ENCODE measurements around the gene PLD5.

Gene PLD5

DNA sequence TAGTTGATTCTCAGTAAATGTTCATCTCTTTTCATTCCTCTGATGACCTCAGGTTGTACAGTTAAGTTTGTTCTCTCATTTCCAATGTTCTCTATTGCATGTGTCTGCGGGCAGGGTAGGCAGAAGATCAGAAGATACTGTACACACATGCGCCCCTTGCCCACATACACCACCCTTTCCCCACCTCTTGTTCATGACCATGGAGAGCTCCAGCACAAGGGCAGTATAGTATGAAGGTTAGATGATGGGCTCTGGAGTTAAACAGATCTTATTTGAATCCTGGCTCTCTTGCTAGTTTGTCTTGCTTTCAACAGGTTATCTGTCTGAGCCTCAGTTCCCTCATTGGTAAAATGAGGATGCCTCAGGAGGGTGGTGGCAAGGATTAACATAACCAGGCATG, 17.8 kb upstream of the PLD5 start:
- no peaks in the 10 kb centered on the region for H3K27me3 ChIP-seq (ENCODE audit: control insufficient read depth in 2 of 2, insufficient read depth in 2 of 2, low read length in 2 of 2)
- H3K27ac ChIP-seq (ENCODE audit: low read depth in 2 of 2, low read length in 2 of 2) = no peak overlapping the region
- H3K4me1 ChIP-seq (ENCODE audit: control insufficient read depth in 2 of 2, insufficient read depth in 2 of 2, low read length in 2 of 2) = no peaks in the 10 kb centered on the region
- H3K36me3 ChIP-seq (ENCODE audit: control insufficient read depth in 2 of 2, insufficient read depth in 2 of 2, low read length in 2 of 2) = no peaks in the 10 kb centered on the region
- H3K9me3 ChIP-seq (ENCODE audit: control insufficient read depth in 2 of 2, low read length in 2 of 2) = no peaks in the 10 kb centered on the region
- H3K9ac ChIP-seq (ENCODE audit: low read depth in 1 of 2, low read length in 2 of 2) = no peak overlapping the region
- H3K4me3 ChIP-seq (ENCODE audit: low read length in 2 of 2) = no peak overlapping the region

DNA sequence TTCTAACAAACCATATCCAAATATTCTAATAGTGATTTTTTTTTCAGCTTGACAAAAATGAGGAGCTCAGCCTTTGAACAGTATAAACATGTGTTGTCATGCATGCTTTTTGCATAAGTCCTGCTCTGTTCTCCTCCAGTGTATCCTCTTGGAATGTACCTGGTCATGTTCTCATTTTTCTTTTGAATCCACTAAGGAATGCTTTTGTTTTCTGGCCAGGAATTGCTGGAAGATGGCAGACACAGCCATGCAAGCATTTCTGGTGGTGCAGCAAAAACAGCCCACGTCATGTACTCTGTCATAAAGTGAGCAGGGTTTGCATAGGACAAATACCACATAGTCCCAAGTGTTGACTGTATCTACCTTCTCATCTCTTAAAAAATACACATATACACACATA, 11.5 kb upstream of the PLD5 start:
- no peak overlapping the region for H3K4me3 ChIP-seq (ENCODE audit: low read length in 2 of 2)
- no peaks in the 10 kb centered on the region for H3K27me3 ChIP-seq (ENCODE audit: control insufficient read depth in 2 of 2, insufficient read depth in 2 of 2, low read length in 2 of 2)
- no peak overlapping the region for H3K9ac ChIP-seq (ENCODE audit: low read depth in 1 of 2, low read length in 2 of 2)
- H3K36me3 ChIP-seq (ENCODE audit: control insufficient read depth in 2 of 2, insufficient read depth in 2 of 2, low read length in 2 of 2) = no peaks in the 10 kb centered on the region
- no peak overlapping the region for H3K27ac ChIP-seq (ENCODE audit: low read depth in 2 of 2, low read length in 2 of 2)
- no peaks in the 10 kb centered on the region for H3K4me1 ChIP-seq (ENCODE audit: control insufficient read depth in 2 of 2, insufficient read depth in 2 of 2, low read length in 2 of 2)
- H3K9me3 ChIP-seq (ENCODE audit: control insufficient read depth in 2 of 2, low read length in 2 of 2) = no peaks in the 10 kb centered on the region

DNA sequence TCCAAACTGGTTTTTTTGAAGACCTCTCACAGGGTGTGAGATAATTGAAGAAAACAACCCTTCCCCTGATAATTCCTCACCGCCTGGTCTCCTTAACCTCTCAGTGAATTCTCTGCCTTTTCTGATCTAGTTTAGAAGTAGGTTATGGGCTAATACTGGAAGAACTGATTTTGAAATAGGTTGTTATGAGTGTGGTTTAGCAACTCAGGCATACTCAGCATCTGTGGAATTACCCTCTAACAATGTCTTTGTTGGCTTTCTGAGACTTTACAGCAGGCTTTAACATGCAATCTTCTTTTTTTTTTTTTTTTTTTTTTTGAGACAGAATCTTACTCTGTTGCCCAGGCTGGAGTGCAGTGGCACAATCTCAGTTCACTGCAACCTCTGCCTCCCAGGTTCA, 10.3 kb upstream of the PLD5 start:
- no peaks in the 10 kb centered on the region for H3K36me3 ChIP-seq (ENCODE audit: control insufficient read depth in 2 of 2, insufficient read depth in 2 of 2, low read length in 2 of 2)
- H3K4me1 ChIP-seq (ENCODE audit: control insufficient read depth in 2 of 2, insufficient read depth in 2 of 2, low read length in 2 of 2) = no peaks in the 10 kb centered on the region
- H3K27ac ChIP-seq (ENCODE audit: low read depth in 2 of 2, low read length in 2 of 2) = no peak overlapping the region
- H3K27me3 ChIP-seq (ENCODE audit: control insufficient read depth in 2 of 2, insufficient read depth in 2 of 2, low read length in 2 of 2) = no peaks in the 10 kb centered on the region
- no peak overlapping the region for H3K4me3 ChIP-seq (ENCODE audit: low read length in 2 of 2)
- no peaks in the 10 kb centered on the region for H3K9me3 ChIP-seq (ENCODE audit: control insufficient read depth in 2 of 2, low read length in 2 of 2)
- no peak overlapping the region for H3K9ac ChIP-seq (ENCODE audit: low read depth in 1 of 2, low read length in 2 of 2)

DNA sequence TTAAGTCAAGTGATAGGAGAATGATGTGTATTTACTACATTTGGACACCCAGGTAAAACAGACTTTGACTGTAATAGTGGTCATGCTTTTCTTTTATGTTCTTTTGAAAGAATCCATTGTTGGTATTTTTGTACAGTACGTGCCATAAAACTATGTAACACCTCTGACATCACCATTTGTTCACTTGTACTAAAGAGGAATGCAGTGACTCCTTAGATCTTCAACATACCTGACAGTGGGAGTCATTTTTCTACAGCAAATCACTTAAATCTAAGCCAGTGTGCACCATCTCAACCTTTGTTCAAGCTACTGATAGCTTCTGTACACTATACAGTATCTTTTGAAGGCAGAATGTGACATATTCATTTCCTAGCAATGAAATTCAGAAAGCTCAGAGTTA, 6.3 kb upstream of the PLD5 start:
- Histone ChIP-seq H3K9ac (ENCODE audit: low read depth in 1 of 2, low read length in 2 of 2) (no peak overlapping the region), H3K9me3 (ENCODE audit: control insufficient read depth in 2 of 2, low read length in 2 of 2) (no peaks in the 10 kb centered on the region), H3K27ac (ENCODE audit: low read depth in 2 of 2, low read length in 2 of 2) (no peak overlapping the region), H3K4me1 (ENCODE audit: control insufficient read depth in 2 of 2, insufficient read depth in 2 of 2, low read length in 2 of 2) (no peaks in the 10 kb centered on the region), H3K36me3 (ENCODE audit: control insufficient read depth in 2 of 2, insufficient read depth in 2 of 2, low read length in 2 of 2) (no peaks in the 10 kb centered on the region), H3K27me3 (ENCODE audit: control insufficient read depth in 2 of 2, insufficient read depth in 2 of 2, low read length in 2 of 2) (peaks cover 0 to 4% of the 10 kb centered on the region in 2 donors), H3K4me3 (ENCODE audit: low read length in 2 of 2) (no peak overlapping the region)

DNA sequence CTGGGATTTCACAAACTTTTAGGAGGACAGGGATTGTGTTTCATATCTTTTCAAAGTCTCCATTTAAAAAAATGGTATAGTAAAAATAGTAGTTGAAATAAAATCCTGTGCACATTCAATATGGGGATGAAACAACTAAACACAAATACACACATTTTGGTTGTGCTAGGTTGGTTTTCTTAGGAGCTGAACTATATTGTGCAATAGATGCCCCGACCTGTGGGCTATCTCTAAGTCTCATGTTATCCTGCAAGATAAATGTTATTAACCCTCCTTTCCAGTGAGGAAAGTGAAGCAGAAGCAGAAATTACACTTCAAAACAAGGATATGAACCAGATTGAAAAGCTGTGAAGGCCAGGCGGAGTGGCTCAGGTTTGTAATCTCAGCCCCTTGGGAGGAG, 1.3 kb upstream of the PLD5 start:
- H3K4me1 ChIP-seq (ENCODE audit: control insufficient read depth in 2 of 2, insufficient read depth in 2 of 2, low read length in 2 of 2) = no peaks in the 10 kb centered on the region
- no peaks in the 10 kb centered on the region for H3K36me3 ChIP-seq (ENCODE audit: control insufficient read depth in 2 of 2, insufficient read depth in 2 of 2, low read length in 2 of 2)
- H3K9ac ChIP-seq (ENCODE audit: low read depth in 1 of 2, low read length in 2 of 2) = no peak overlapping the region
- no peaks in the 10 kb centered on the region for H3K9me3 ChIP-seq (ENCODE audit: control insufficient read depth in 2 of 2, low read length in 2 of 2)
- no peak overlapping the region for H3K4me3 ChIP-seq (ENCODE audit: low read length in 2 of 2)
- H3K27ac ChIP-seq (ENCODE audit: low read depth in 2 of 2, low read length in 2 of 2) = no peak overlapping the region
- H3K27me3 ChIP-seq (ENCODE audit: control insufficient read depth in 2 of 2, insufficient read depth in 2 of 2, low read length in 2 of 2) = peaks cover 4 to 11% of the 10 kb centered on the region in 2 donors

DNA sequence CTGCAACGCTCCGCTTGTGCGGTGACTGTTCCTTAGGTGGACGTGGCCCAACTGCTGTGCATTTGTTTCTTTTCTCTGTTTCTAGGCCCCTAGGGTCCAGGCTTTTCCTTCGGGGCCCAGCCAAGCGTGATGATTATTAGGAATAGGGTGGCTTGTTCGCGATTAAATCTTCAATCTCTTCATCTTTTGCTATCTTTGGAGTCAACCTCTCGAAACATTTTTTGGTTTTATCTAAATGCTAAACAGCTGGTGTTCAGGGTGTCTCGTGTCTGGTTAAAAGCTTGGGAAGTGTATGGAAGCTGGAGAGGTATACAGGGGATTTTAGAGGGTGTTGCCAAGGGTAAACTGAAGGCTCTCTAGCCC, 844 bp upstream of the PLD5 start:
- Histone ChIP-seq H3K27ac (ENCODE audit: low read depth in 2 of 2, low read length in 2 of 2) (no peak overlapping the region), H3K4me3 (ENCODE audit: low read length in 2 of 2) (no peak overlapping the region), H3K9me3 (ENCODE audit: control insufficient read depth in 2 of 2, low read length in 2 of 2) (no peaks in the 10 kb centered on the region), H3K27me3 (ENCODE audit: control insufficient read depth in 2 of 2, insufficient read depth in 2 of 2, low read length in 2 of 2) (peaks cover 4 to 11% of the 10 kb centered on the region in 2 donors), H3K4me1 (ENCODE audit: control insufficient read depth in 2 of 2, insufficient read depth in 2 of 2, low read length in 2 of 2) (no peaks in the 10 kb centered on the region), H3K9ac (ENCODE audit: low read depth in 1 of 2, low read length in 2 of 2) (no peak overlapping the region), H3K36me3 (ENCODE audit: control insufficient read depth in 2 of 2, insufficient read depth in 2 of 2, low read length in 2 of 2) (no peaks in the 10 kb centered on the region)

DNA sequence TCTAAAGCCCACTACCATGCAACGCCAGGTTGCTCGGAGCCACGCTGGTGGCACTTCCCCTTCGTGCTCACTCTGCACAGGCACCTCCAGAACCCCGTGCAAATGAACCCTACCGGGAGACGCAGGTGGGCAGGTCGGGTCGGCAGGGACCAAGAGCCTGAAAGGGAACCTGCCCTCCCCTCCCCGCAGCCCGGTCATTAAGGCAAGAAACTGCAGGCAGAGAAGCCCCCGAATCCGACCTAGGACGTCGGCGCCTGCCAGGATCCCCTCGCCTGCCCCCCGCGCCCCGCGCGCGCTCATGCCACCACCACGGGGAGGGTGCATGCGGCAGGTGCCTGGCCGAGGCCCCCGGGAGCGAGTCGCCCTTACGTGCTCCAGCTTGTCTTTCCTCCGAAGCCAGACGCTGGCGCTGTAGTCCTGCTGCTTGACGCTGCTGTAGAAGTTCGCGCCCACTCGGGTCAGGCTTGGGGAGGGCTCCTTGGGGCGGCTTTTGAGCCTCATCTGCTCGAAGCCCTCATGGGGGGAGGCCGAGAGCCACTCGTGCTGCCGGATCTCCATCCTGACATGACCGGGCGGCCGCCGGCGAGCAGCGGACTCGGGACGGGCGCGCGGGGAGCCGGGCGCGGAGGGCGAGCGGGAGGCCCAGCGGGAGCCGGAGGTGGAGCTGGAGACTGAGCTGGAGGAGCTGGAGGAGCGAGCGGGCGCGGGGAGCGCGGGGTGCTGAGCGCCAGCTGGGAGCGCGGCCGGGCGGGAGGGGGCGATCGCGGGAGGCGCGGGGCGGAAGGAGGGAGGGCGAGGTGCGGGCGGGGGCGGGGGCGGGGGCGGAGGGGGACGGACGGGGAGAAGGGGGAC, 552 bp downstream of the PLD5 start:
- peaks cover 4 to 11% of the 10 kb centered on the region in 2 donors for H3K27me3 ChIP-seq (ENCODE audit: control insufficient read depth in 2 of 2, insufficient read depth in 2 of 2, low read length in 2 of 2)
- H3K27ac ChIP-seq (ENCODE audit: low read depth in 2 of 2, low read length in 2 of 2) = no peak overlapping the region
- H3K4me3 ChIP-seq (ENCODE audit: low read length in 2 of 2) = no peak overlapping the region
- no peaks in the 10 kb centered on the region for H3K36me3 ChIP-seq (ENCODE audit: control insufficient read depth in 2 of 2, insufficient read depth in 2 of 2, low read length in 2 of 2)
- H3K4me1 ChIP-seq (ENCODE audit: control insufficient read depth in 2 of 2, insufficient read depth in 2 of 2, low read length in 2 of 2) = no peaks in the 10 kb centered on the region
- no peak overlapping the region for H3K9ac ChIP-seq (ENCODE audit: low read depth in 1 of 2, low read length in 2 of 2)
- H3K9me3 ChIP-seq (ENCODE audit: control insufficient read depth in 2 of 2, low read length in 2 of 2) = no peaks in the 10 kb centered on the region

DNA sequence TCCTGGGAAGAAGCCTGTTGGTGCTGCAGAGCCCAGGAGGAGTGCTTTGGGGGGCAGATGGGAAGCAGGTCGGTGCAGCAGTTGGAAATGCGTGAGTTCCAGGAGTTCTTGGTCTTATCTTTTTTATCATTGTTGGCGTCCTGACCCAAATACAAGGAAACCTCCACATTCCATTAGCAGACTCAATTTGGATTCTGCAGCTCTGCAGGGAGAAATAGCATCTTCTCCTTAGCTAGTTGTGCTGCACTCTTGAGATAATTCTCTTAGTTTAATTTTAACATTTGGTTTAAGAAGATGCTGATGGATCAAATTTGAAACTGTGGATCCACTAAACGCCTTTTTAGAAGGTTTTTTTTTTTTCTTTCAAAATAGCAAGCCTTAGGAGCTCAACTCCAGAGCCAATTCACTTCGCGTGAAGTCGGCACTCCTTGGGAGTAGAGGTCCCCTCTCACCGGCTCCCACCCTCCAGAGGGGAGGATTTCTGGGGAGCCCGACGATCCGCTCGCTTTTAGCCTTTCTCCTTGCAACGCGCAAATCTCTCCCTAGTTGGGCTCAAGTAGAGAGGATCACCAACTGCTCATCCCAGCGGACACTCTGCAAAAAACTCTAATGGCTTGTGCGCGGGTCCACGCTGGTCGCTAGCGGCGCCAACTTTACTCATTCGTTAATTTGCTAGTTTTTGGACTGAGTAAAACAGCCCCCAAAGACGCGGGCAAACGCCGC, 1.3 kb downstream of the PLD5 start:
- Histone ChIP-seq H3K4me3 (ENCODE audit: low read length in 2 of 2) (no peak overlapping the region), H3K4me1 (ENCODE audit: control insufficient read depth in 2 of 2, insufficient read depth in 2 of 2, low read length in 2 of 2) (no peaks in the 10 kb centered on the region), H3K9ac (ENCODE audit: low read depth in 1 of 2, low read length in 2 of 2) (no peak overlapping the region), H3K36me3 (ENCODE audit: control insufficient read depth in 2 of 2, insufficient read depth in 2 of 2, low read length in 2 of 2) (no peaks in the 10 kb centered on the region), H3K27ac (ENCODE audit: low read depth in 2 of 2, low read length in 2 of 2) (no peak overlapping the region), H3K9me3 (ENCODE audit: control insufficient read depth in 2 of 2, low read length in 2 of 2) (no peaks in the 10 kb centered on the region), H3K27me3 (ENCODE audit: control insufficient read depth in 2 of 2, insufficient read depth in 2 of 2, low read length in 2 of 2) (peaks cover 4 to 11% of the 10 kb centered on the region in 2 donors)

DNA sequence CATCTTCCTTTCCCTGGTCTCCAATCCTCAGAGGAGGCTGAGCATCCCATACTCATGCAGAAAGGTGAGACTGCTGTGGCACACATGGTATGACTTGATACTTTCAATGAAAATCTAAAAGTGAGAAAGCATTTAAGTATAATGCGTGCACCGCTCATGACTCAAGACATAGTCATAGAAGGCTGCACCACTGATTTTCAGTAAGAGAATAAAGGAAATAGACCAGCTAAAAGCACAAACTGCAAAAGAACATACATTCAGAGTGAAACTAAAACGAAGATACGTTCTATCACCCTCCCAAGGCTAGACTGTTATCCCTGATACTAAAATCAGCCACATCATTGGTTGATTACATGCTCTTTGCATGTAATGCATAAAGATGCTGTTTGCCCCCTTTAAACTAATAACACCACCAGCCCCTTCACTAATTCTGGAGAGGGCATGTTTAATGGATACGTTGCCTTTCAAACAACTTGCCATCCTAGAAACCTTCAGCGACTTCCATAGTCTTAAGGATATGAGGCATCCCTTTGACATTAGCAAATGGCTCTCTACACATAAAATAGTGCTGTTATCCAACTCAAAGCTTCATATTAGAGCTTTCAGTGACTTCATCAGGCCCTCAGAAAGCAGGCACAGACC, 2.1 kb downstream of the PLD5 start:
- Histone ChIP-seq H3K9ac (ENCODE audit: low read depth in 1 of 2, low read length in 2 of 2) (no peak overlapping the region), H3K4me3 (ENCODE audit: low read length in 2 of 2) (no peak overlapping the region), H3K36me3 (ENCODE audit: control insufficient read depth in 2 of 2, insufficient read depth in 2 of 2, low read length in 2 of 2) (no peaks in the 10 kb centered on the region), H3K9me3 (ENCODE audit: control insufficient read depth in 2 of 2, low read length in 2 of 2) (no peaks in the 10 kb centered on the region), H3K4me1 (ENCODE audit: control insufficient read depth in 2 of 2, insufficient read depth in 2 of 2, low read length in 2 of 2) (no peaks in the 10 kb centered on the region), H3K27ac (ENCODE audit: low read depth in 2 of 2, low read length in 2 of 2) (no peak overlapping the region), H3K27me3 (ENCODE audit: control insufficient read depth in 2 of 2, insufficient read depth in 2 of 2, low read length in 2 of 2) (peaks cover 4 to 11% of the 10 kb centered on the region in 2 donors)

DNA sequence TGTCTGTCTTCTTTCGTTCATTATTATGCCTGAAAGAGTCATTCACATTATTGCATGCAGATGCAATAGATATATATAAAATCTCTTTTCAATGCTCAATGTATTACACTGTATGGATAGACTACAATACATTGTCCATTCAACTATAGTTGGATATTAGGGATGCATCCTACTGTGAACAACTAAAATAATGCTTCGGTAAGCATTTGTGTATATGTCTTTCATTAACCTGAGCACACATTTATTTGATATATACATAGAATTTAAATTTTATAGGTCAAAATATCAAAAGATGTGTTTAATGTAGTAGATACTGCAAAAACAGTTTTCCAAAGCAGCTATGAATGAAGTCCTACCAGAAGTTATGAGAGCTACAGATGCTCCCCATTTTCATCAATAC, 8.9 kb downstream of the PLD5 start:
- H3K4me1 ChIP-seq (ENCODE audit: control insufficient read depth in 2 of 2, insufficient read depth in 2 of 2, low read length in 2 of 2) = no peaks in the 10 kb centered on the region
- no peak overlapping the region for H3K9ac ChIP-seq (ENCODE audit: low read depth in 1 of 2, low read length in 2 of 2)
- no peaks in the 10 kb centered on the region for H3K36me3 ChIP-seq (ENCODE audit: control insufficient read depth in 2 of 2, insufficient read depth in 2 of 2, low read length in 2 of 2)
- no peak overlapping the region for H3K4me3 ChIP-seq (ENCODE audit: low read length in 2 of 2)
- H3K27me3 ChIP-seq (ENCODE audit: control insufficient read depth in 2 of 2, insufficient read depth in 2 of 2, low read length in 2 of 2) = no peaks in the 10 kb centered on the region
- no peak overlapping the region for H3K27ac ChIP-seq (ENCODE audit: low read depth in 2 of 2, low read length in 2 of 2)
- H3K9me3 ChIP-seq (ENCODE audit: control insufficient read depth in 2 of 2, low read length in 2 of 2) = no peaks in the 10 kb centered on the region

Measured in mucosa of rectum (tissue), 2 donors.